Natural killer cell treated with Interleukin-12 subunit alpha and Interleukin-12 subunit beta and Interleukin-15 and Interleukin-18, amount 100 ng/mL, for 72 hours (primary cell): ENCODE data around the gene RALGAPB. TPM values are rescaled to one million over a fixed set of nuclear protein-coding genes. Genes with fewer than 3 reads are reported as not detected.
"Not testable (repeated sequence)": the region's sequence is repeated elsewhere in the genome, so short reads cannot be mapped to it uniquely, and the experiment has no call there.

Experiments used
- ATAC-seq, 2 donors: fragments of 150-1000 bp; cut with Tn5 transposase in 1 of 2; sonication (Bioruptor Pico), chemical (Tn5 transposase) in 1 of 2; 2 replicates each; pipeline ENCODE4 v1.10.0; 2021
- DNase-seq: peaks from one replicate; pipeline ENCODE4 v3.0.0; 2022; ENCODE audit warnings: low spot score
- H3K27ac Mint-ChIP-seq, 2 donors: 1 replicate in 1 of 2; 2 replicates in 1 of 2; pipeline ENCODE4 v1.8.0; 2022; ENCODE audit warnings: mixed read lengths in 2 of 2, mild to moderate bottlenecking in 1 of 2, moderate library complexity in 1 of 2
- H3K27me3 Mint-ChIP-seq, 2 donors: 1 replicate in 1 of 2; 2 replicates in 1 of 2; pipeline ENCODE4 v1.8.0; 2022; ENCODE audit warnings: mixed read lengths in 2 of 2
- H3K36me3 Mint-ChIP-seq: one replicate; pipeline ENCODE4 v1.8.0; 2022; ENCODE audit warnings: mixed read lengths
- H3K4me1 Mint-ChIP-seq, 2 donors: 1 replicate in 1 of 2; 2 replicates in 1 of 2; pipeline ENCODE4 v1.8.0; 2022; ENCODE audit warnings: low read depth in 2 of 2, mixed read lengths in 2 of 2, mild to moderate bottlenecking in 1 of 2
- H3K4me3 Mint-ChIP-seq: one replicate; pipeline ENCODE4 v1.8.0; 2022; ENCODE audit warnings: mixed read lengths
- H3K9me3 Mint-ChIP-seq: 2 replicates; pipeline ENCODE4 v1.8.0; 2022; ENCODE audit warnings: mixed read lengths
- total RNA-seq, 2 donors: library from RNA; stranded (reverse); gene quantifications; one replicate each; pipeline ENCODE4 v1.2.3, GENCODE V29; 2022

The RALGAPB gene
- total RNA-seq, 2 donors from 2014 or later: 37.7 to 41.4 TPM

DNA sequence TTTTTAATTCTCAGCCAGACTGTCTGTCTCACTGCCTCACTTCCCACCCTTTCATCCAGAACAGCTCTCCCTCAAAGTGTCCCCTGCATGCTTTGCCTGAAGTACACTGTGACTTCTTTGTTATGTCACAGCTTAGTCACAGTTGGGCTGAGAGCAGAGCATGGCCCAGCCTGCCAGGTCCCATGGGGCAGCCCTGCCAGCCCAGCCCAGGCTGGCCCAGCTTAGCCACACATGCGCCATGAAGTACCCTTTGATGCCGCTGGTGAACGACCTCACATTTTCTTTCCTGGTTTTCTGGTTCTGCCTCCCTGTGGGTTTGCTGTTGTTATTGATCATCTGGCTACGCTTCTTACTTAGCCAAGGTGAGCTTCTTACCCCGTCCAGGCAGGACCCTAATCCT, 108.4 kb downstream of the RALGAPB start, which contains the start of gene ADIG:
Gene ADIG, plus strand, starts transcription at position 185 of the 400 bp plus-strand sequence. Its CDS starts 54 bp downstream, at position 239.
- Mint-ChIP-seq H3K4me1 (peaks cover 0 to 5% of the 10 kb centered on the region in 2 donors), H3K4me3 (no peak within 1 kb of the TSS), H3K27ac (no peak within 1 kb of the TSS), H3K9me3 (no peaks in the 10 kb centered on the region), H3K27me3 (no peaks in the 10 kb centered on the region), H3K36me3 (no peaks in the 10 kb centered on the region)
- ATAC-seq (no peak), DNase-seq (no peak)

DNA sequence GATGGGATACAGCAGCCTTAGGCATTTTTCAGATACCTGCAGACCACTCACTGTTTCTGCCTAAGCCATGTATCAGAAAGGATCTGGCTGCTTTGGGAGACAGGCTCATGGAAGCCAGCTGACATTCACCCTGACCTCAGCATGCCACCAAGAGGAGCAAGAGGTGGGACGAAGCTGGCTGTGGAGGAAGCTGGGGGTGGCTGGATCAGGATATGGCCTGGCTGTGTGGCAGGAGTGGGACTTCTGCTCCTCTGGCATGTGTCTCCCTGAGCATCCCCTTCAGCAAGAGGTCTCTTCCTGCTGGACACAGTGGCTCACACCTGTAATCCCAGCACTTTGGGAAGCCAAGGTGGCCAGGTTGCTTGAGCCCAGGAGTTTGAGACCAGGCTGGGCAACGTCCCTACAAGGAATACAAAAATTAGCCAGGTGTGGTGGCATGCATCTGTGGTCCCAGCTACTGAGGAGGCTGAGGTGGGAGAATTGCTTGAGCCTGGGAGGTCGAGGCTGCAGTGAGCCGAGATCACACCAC, 109.3 kb downstream of the RALGAPB start:
- peaks cover 0 to 5% of the 10 kb centered on the region in 2 donors for H3K4me1 Mint-ChIP-seq
- H3K9me3 Mint-ChIP-seq: no peaks in the 10 kb centered on the region
- ATAC-seq (no peak), DNase-seq (no peak)
- H3K36me3 Mint-ChIP-seq: no peaks in the 10 kb centered on the region
- H3K27me3 Mint-ChIP-seq: no peaks in the 10 kb centered on the region
- no peak overlapping the region for H3K27ac Mint-ChIP-seq
- H3K4me3 Mint-ChIP-seq: no peak overlapping the region

DNA sequence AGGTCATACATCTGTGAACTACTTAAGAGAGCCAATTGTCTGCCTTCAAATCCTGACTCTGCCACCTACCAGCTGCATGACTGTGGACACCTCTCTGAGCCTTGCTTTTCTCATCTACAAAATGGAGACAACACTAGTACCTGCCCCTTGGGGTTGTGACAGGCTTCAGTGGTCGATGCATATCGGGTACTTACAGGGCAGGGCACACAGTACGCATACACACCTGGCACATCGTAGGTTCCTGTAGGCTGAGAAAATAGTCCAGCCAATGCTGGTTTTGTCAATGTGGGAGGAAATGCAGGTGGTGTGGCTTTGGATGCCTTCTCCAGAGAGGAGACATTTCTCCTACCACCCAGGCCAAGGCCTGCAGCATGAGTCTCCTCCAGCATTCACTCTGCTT, 110.7 kb downstream of the RALGAPB start:
- ATAC-seq: no peak
- H3K27ac Mint-ChIP-seq: no peak overlapping the region

DNA sequence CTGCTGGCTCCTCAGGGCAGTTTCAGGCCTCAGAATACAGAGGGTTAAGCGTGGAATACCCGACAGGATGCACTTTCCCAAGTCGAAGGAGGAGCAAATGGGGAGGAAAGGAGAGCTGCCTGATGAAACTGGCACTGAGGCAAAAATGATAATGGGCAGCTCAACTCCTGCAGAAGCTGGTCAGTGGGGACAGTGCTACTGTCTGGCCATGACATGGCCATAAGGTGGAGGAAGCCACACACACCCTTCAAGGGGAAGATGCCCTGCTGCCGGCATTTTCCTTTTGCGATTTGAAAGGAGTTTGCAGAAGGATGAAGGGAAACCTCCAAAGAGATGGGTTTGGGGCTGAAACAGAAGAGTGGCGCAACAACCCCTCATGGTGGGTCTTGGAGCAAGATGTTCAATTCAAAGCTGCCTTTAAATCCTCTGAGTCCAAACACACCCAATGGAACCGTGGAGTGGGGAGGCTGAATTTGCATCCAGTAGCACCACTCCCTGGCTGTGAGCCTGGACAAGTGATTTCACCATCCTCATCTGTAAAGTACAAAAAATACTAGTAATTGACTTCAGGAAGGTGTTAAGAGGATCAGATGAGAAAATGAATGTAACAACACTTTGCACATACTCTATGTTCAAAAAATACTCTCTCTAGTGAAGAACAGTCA, 111.6 kb downstream of the RALGAPB start:
- no peaks in the 10 kb centered on the region for H3K9me3 Mint-ChIP-seq
- no peak for DNase-seq
- H3K4me3 Mint-ChIP-seq: no peak overlapping the region
- H3K36me3 Mint-ChIP-seq: no peaks in the 10 kb centered on the region
- ATAC-seq: no peak
- H3K4me1 Mint-ChIP-seq: peaks cover 0 to 5% of the 10 kb centered on the region in 2 donors
- no peaks in the 10 kb centered on the region for H3K27me3 Mint-ChIP-seq
- H3K27ac Mint-ChIP-seq: no peak overlapping the region

More for the DNA sequence above, 110.7 kb downstream of the RALGAPB start:
- H3K9me3 Mint-ChIP-seq: no peaks in the 10 kb centered on the region
- H3K4me3 Mint-ChIP-seq: no peak overlapping the region
- peaks cover 0 to 5% of the 10 kb centered on the region in 2 donors for H3K4me1 Mint-ChIP-seq
- H3K27me3 Mint-ChIP-seq: no peaks in the 10 kb centered on the region
- no peaks in the 10 kb centered on the region for H3K36me3 Mint-ChIP-seq
- DNase-seq: no peak

DNA sequence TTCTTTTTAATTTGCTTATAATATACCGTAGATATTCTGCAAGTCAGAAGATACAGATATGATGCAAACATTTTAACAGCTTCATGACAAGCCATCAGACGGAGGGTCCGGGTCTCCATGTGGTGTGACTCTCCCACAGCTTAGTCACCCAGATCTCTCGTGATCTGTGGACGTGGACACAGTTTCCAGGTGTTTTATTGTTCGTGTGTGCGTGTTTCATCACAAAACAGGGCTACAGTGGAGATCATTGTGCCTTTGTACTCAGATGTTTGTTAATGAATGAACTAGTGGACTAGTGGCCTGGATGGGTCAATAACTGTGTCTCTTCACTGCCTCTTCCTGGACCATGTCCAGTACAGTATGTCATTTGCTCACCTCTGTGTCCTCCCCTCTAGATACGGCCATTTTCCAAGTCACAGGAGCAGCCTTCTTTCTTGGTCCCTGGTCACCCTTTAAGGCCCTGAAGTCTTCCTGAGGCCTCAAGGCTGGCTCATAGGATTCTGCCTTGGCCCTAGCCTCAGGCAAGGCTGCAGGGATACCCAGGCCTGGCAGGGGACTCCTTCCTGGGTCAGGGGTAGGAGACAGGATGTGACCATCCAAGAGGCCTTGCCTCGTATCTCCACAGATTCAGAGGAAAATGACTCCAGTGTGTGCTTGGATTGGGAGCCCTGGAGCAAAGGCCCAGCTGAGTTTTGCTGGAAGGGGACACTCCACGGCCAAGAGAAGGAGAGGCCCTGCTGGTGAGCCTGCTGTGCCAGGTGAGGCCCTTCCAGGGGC, 112.9 kb downstream of the RALGAPB start:
- Mint-ChIP-seq H3K27ac (no peak overlapping the region), H3K4me1 (no peaks in the 10 kb centered on the region), H3K27me3 (no peaks in the 10 kb centered on the region), H3K4me3 (no peak overlapping the region), H3K9me3 (no peaks in the 10 kb centered on the region), H3K36me3 (no peaks in the 10 kb centered on the region)
- DNase-seq (no peak), ATAC-seq (no peak)

DNA sequence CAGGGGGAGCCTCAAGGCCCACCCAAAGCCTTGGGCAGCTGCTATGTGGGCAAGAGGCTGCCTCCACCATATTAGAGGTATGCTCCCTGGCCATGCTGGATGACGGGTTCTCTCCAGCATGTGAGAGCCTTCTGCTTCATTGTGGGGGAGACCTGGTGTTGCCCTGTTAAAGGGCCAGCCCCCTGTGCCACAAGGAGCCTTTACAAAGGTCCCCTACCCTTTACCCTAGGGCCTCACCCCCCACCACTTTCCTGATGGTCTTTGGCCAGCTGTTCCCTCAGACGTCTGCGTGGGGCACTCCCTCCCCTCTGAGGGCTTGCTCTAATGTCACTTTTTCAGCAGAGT, 113.5 kb downstream of the RALGAPB start:
- H3K27me3 Mint-ChIP-seq: no peaks in the 10 kb centered on the region
- H3K36me3 Mint-ChIP-seq: no peaks in the 10 kb centered on the region
- ATAC-seq (no peak), DNase-seq (no peak)
- H3K27ac Mint-ChIP-seq: no peak overlapping the region
- H3K4me3 Mint-ChIP-seq: no peak overlapping the region
- no peaks in the 10 kb centered on the region for H3K4me1 Mint-ChIP-seq
- no peaks in the 10 kb centered on the region for H3K9me3 Mint-ChIP-seq

DNA sequence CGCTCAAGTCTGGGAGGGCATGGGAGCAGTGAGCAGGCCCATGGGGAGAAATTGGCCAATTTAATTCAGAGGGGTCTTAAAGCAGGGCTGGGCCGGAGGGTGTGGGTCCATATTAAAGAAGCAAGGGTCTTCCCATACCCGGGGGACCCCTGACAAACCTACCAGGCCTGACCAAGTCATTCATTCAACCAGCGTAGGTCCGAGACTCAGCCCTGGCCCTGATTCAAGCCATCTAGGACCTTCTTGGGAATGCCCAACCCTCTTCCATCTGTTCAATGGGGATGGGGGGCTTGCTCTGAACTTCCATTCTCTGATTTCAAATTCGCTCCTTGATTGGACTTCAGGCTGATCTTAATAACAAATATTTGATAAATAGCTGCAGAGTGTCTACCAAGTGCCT, 115.7 kb downstream of the RALGAPB start:
- H3K27me3 Mint-ChIP-seq: no peaks in the 10 kb centered on the region
- no peak for ATAC-seq
- H3K4me1 Mint-ChIP-seq: no peaks in the 10 kb centered on the region
- no peak overlapping the region for H3K27ac Mint-ChIP-seq
- no peaks in the 10 kb centered on the region for H3K9me3 Mint-ChIP-seq
- DNase-seq: no peak
- no peak overlapping the region for H3K4me3 Mint-ChIP-seq
- no peaks in the 10 kb centered on the region for H3K36me3 Mint-ChIP-seq

DNA sequence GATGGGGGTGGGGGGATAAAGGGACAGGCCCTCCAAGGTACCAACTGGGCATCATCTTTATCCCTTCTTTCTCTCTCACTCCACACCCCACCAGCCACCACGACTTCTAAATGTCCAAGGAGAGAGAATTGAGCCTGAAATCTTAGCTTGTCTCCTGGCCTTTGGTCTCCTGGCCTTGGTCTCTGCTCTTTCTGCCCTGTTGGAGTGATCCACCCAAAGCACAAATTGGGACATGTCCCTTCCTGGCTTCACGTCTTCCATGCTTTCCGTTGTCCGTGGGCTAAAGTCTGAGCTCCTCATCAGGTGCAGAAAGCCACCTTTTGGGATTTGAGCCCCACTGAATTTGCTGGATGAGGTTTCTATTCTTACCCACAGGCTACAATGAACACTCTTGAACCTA, 116.7 kb downstream of the RALGAPB start:
- Mint-ChIP-seq H3K36me3 (no peaks in the 10 kb centered on the region), H3K4me1 (no peaks in the 10 kb centered on the region), H3K27ac (no peak overlapping the region), H3K4me3 (no peak overlapping the region), H3K27me3 (no peaks in the 10 kb centered on the region), H3K9me3 (no peaks in the 10 kb centered on the region)
- ATAC-seq (no peak), DNase-seq (no peak)

DNA sequence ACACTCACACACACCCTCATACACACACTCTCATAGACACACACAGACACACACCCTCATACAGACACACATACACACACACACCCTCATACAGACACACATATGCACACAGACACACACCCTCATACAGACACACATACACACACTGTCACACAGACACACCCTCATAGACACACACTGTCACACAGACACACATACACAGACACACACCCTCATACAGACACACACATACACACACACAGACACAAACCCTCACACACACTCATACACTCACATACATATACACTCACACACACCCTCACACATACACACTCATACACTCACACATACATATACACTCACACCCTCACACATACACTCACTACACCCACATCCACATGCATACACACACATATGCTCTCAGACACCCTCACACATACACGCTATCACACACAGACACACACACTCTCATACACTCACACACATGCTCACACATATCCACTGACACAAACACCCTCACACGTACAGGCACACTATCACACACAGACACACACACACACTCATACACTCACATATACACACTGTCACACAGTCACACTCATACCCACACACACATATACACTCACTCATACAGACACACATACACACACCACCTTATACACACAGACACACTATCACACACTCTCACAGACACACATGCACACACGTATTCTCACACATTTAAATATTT, 117.5 kb downstream of the RALGAPB start:
- DNase-seq: no peak
- H3K27ac Mint-ChIP-seq: no peak overlapping the region
- H3K36me3 Mint-ChIP-seq: no peaks in the 10 kb centered on the region
- H3K4me3 Mint-ChIP-seq: no peak overlapping the region
- ATAC-seq: peak; percentile 41 to 45
- no peaks in the 10 kb centered on the region for H3K27me3 Mint-ChIP-seq
- no peaks in the 10 kb centered on the region for H3K4me1 Mint-ChIP-seq
- no peaks in the 10 kb centered on the region for H3K9me3 Mint-ChIP-seq

DNA sequence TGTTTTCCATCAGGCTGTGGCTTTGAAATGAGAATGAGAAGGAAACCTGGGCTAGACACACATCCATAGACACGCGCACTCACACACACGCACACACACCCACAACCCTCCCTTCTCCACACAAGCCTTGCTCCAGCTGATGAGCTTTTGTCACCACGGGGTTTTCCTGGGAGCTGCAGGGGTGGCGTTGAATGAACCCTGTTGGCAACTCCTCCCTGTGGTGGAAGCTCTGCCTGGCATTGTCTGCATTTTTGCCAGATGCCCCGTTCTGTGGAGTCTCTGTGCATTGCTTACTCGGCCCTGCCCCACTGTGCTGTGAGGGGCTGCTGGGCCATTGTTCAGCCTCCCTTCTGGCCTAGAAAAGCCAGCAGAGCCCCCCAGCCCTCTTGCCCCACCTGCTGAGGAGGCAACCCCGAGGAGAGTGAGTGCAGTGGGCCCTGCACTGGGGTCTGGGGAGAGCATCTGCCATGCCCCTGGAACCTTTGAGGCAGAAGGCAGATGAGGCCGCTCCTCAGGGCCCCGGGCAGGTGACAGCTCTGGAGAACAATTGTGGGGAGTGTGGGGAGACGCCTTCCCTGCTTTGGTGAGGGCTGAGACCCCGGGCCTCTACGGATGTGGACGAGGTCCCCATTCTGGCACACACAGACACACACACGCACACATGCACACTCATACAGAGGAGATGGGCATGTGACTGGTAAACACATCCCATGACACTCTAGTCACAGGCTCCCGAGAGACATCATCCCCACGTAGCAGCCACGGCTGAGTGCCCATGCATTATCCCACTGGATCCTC, 118.2 kb downstream of the RALGAPB start:
- no peak for DNase-seq
- no peak overlapping the region for H3K4me3 Mint-ChIP-seq
- H3K27me3 Mint-ChIP-seq: no peaks in the 10 kb centered on the region
- no peaks in the 10 kb centered on the region for H3K9me3 Mint-ChIP-seq
- H3K27ac Mint-ChIP-seq: no peak overlapping the region
- H3K36me3 Mint-ChIP-seq: no peaks in the 10 kb centered on the region
- ATAC-seq: peak in 1 of 2 donors; percentile 36
- H3K4me1 Mint-ChIP-seq: no peaks in the 10 kb centered on the region

DNA sequence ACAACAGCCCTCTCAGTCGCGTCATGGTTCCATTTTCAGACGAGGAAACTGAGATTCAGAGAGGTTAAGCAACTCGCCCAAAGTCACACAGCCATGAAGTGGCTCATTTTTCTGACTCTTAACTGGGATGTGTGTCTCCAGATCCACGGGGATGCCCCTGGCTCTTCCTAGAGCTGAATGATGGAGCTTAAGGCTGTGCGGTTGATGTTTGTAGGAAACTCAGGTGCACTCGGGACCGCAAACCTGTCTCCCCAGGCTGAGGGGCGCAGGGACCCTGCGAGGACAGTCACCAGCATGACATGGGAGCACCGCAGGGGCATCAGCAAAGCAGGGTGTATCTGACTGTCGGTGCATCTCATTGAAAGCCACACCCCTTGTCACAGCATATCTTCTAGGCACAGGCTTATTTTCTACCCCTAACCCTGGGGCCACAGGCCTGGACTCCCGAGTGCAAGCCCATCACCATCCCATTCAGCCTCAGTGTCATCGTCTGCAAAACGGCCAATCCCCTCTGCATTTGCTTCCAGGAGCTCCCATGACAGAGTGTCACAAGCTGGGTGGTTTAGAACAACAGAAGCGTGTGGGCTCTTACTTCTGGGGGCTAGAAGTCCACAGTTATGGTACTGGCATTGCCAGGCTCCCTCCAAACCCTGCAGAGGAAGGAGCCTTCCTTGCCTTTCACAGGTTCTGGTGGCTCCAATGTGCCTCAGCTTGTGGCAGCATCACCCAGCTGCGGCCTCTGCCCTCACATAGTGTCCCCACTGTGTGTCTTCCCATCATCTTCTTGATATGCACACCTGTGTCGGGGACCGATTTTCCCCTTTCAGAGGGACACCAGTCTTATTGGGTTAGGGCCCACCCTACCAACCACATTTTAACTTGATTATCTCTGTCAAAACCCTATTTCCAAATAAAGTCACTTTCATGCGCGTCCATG, 119.1 kb downstream of the RALGAPB start:
- DNase-seq (no peak), ATAC-seq (no peak)
- Mint-ChIP-seq H3K27ac (no peak overlapping the region), H3K4me3 (no peak overlapping the region), H3K36me3 (no peaks in the 10 kb centered on the region), H3K27me3 (peaks cover 1 to 3% of the 10 kb centered on the region in 2 donors), H3K4me1 (no peaks in the 10 kb centered on the region), H3K9me3 (no peaks in the 10 kb centered on the region)

DNA sequence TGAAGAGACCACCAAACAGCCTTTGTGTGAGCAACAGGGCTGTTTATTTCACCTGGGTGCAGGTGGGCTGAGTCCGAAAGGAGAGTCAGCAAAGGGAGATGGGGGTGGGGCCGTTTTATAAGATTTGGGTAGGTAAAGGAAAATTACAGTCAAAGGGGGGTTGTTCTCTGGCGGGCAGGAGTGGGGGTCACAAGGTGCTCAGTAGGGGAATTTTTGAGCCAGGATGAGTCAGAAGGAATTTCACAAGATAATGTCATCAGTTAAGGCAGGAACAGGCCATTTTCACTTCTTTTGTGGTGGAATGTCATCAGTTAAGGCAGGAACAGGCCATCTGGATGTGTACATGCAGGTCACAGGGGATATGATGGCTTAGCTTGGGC, 119.8 kb downstream of the RALGAPB start:
- not testable (repeated sequence) for H3K27ac Mint-ChIP-seq, H3K4me1 Mint-ChIP-seq, H3K27me3 Mint-ChIP-seq, H3K36me3 Mint-ChIP-seq, DNase-seq, ATAC-seq, H3K4me3 Mint-ChIP-seq, H3K9me3 Mint-ChIP-seq
